ENCODE measurements around the gene FETUB. TPM values are rescaled to one million over a fixed set of nuclear protein-coding genes. Genes with fewer than 3 reads are reported as not detected.
A peak's percentile ranks its signal among the peaks of the same experiment; 100 is the strongest.

The FETUB gene
- total RNA-seq, 1 experiment from 2014 or later, result not detected

DNA sequence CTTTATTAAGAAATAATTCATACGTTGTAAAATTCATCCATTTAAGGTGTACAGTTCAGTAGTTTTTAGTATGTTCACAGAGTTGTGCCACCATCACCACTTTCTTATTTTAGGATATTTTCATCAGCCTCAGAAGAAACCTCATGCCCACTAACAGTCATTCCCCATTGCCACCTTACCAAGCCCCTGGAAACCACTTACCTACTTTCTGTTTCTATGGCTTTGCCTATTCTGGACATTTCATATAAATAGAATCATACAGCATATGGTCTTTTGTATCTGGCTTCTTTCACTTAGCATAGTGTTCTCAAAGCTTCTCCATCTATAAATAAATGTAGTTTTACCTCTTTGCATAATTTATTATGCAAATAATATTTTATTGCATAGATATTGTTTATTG is 6.6 kb downstream of the FETUB start:
- DNase-seq (ENCODE audit: unreplicated experiment), result no peak
- no peaks in the 10 kb centered on the region for H3K27me3 Mint-ChIP-seq (ENCODE audit: insufficient read depth, unreplicated experiment)
- peaks cover 16% of the 10 kb centered on the region for H3K4me1 Mint-ChIP-seq (ENCODE audit: insufficient read depth, unreplicated experiment)
- H3K27ac Mint-ChIP-seq (ENCODE audit: low read depth, unreplicated experiment), result no peak overlapping the region
- ChIA-PET CTCF (interaction anchor here (0.5 kb wide), 1 partner anchor 28 kb away, joined by 4 read pairs; no protein-coding TSS in a partner anchor), POLR2A (interaction anchor here (1.0 kb wide), 1 partner anchor 15 kb away, joined by 3 read pairs; no protein-coding TSS in a partner anchor)
- BruUV-seq (replicated peaks), result no TSS peak
- no peaks in the 10 kb centered on the region for H3K9me3 Mint-ChIP-seq (ENCODE audit: unreplicated experiment)
- no peak overlapping the region for H3K4me3 Mint-ChIP-seq (ENCODE audit: unreplicated experiment)
- no peaks in the 10 kb centered on the region for H3K36me3 Mint-ChIP-seq (ENCODE audit: insufficient read depth, unreplicated experiment)
- TF ChIP-seq, protein P1, sequence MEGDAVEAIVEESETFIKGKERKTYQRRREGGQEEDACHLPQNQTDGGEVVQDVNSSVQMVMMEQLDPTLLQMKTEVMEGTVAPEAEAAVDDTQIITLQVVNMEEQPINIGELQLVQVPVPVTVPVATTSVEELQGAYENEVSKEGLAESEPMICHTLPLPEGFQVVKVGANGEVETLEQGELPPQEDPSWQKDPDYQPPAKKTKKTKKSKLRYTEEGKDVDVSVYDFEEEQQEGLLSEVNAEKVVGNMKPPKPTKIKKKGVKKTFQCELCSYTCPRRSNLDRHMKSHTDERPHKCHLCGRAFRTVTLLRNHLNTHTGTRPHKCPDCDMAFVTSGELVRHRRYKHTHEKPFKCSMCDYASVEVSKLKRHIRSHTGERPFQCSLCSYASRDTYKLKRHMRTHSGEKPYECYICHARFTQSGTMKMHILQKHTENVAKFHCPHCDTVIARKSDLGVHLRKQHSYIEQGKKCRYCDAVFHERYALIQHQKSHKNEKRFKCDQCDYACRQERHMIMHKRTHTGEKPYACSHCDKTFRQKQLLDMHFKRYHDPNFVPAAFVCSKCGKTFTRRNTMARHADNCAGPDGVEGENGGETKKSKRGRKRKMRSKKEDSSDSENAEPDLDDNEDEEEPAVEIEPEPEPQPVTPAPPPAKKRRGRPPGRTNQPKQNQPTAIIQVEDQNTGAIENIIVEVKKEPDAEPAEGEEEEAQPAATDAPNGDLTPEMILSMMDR (IDR thresholded peaks at IDR 0.05; ENCODE audit: unreplicated experiment), result no peak
- intact Hi-C loops (cut with micrococcal nuclease), result no loop called here

DNA sequence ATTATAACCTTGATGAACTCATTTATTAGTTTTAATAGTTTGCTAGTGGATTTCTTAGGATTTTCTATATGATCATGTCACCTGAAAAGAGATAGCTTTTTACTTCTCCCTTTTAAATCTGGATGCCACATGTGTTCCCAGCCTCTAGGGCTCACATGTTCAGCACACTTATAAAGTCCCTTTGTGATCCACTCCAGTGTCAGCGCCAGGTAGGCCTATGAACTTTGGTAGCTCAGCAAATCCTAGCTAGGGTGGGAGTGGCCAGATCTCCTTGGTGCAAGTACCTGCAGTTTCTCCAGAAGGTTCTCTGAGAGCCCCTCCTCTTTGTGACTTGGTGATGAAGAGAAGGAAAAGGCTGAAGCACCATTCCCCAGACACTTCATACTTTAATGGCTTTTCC is 8.7 kb downstream of the FETUB start:
- no peak overlapping the region for H3K4me3 Mint-ChIP-seq (ENCODE audit: unreplicated experiment)
- no peaks in the 10 kb centered on the region for H3K9me3 Mint-ChIP-seq (ENCODE audit: unreplicated experiment)
- POLR2A ChIA-PET, result interaction anchor here (1.6 kb wide), 1 partner anchor 20 kb away, joined by 3 read pairs; no protein-coding TSS in a partner anchor
- no peaks in the 10 kb centered on the region for H3K36me3 Mint-ChIP-seq (ENCODE audit: insufficient read depth, unreplicated experiment)
- no peaks in the 10 kb centered on the region for H3K27me3 Mint-ChIP-seq (ENCODE audit: insufficient read depth, unreplicated experiment)
- CTCF ChIA-PET, result no interaction called here
- intact Hi-C loops (cut with micrococcal nuclease), result no loop called here
- DNase-seq (ENCODE audit: unreplicated experiment), result no peak
- H3K27ac Mint-ChIP-seq (ENCODE audit: low read depth, unreplicated experiment), result no peak overlapping the region
- TF ChIP-seq, protein P1 (IDR thresholded peaks at IDR 0.05; ENCODE audit: unreplicated experiment), result no peak
- no TSS peak for BruUV-seq (replicated peaks)
- H3K4me1 Mint-ChIP-seq (ENCODE audit: insufficient read depth, unreplicated experiment), result peaks cover 9% of the 10 kb centered on the region

DNA sequence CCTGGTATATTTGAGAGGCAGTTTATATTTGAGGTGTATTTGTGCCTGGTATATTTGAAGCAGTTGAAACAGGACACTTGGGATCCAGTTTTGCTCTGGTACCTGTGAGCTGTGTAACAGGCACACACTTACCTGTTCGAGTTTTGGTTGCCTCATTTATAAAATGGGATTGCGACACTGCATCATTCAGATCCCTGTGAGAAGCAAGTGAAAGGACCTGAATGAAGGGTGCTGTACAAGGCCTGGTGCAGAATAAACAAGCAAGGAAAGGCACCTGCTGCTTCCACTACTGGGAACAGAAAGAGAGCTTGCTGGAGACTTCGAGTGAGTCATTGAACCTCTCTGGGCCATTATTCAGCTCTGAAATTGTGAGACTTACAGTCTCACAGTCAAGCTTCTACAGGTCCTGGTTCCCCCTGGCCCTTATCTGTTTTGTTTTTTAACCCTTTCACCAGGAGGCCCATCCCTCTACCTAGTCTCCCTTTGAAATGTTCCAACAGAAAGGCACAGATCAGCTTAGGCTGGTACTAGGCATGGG is 11.5 kb downstream of the FETUB start:
- DNase-seq (ENCODE audit: unreplicated experiment), result peak; percentile 52
- H3K4me3 Mint-ChIP-seq (ENCODE audit: unreplicated experiment), result no peak overlapping the region
- no TSS peak for BruUV-seq (replicated peaks)
- TF ChIP-seq, protein P1 (IDR thresholded peaks at IDR 0.05; ENCODE audit: unreplicated experiment), result no peak
- H3K36me3 Mint-ChIP-seq (ENCODE audit: insufficient read depth, unreplicated experiment), result no peaks in the 10 kb centered on the region
- H3K9me3 Mint-ChIP-seq (ENCODE audit: unreplicated experiment), result no peaks in the 10 kb centered on the region
- H3K27ac Mint-ChIP-seq (ENCODE audit: low read depth, unreplicated experiment), result no peak overlapping the region
- no peaks in the 10 kb centered on the region for H3K27me3 Mint-ChIP-seq (ENCODE audit: insufficient read depth, unreplicated experiment)
- ChIA-PET CTCF (interaction anchor here (2.0 kb wide), 1 partner anchor 35 kb away, joined by 9 read pairs; no protein-coding TSS in a partner anchor), POLR2A (interaction anchor here (1.0 to 1.2 kb wide), 4 partner anchors 9 to 130 kb away, joined by 3 read pairs; no protein-coding TSS in a partner anchor)
- intact Hi-C loops (cut with micrococcal nuclease), result no loop called here
- no peaks in the 10 kb centered on the region for H3K4me1 Mint-ChIP-seq (ENCODE audit: insufficient read depth, unreplicated experiment)

DNA sequence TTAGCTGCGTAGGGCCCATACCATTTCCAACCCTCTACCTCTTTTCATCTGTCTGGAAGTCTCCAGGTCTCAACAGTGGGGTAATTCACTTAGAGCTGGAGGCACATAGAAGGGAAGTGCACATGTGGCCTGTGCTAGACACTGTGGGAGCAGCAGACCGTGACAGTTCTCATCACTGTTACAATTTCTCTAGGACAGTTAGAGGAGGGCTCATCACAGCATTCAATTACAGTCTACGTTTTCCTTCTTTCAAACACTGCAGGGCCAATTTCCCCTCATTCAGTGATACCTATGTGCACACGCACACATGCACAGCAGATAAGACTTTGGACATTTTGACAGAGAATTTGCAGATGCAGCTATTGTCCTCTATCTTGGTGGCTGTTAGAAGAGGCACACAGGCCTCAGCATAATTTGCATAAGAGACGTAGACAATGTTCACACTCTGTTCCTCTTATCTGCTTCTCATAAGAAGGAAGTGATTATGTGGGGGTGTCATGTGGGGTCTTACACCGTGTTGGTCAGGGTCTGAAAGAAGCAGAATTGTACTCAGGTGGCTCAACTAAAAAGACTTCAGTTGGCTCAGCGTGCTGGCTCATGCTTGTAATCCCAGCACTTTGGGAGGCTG is 13.0 kb downstream of the FETUB start:
- Mint-ChIP-seq H3K27me3 (ENCODE audit: insufficient read depth, unreplicated experiment) (no peaks in the 10 kb centered on the region), H3K27ac (ENCODE audit: low read depth, unreplicated experiment) (no peak overlapping the region), H3K4me1 (ENCODE audit: insufficient read depth, unreplicated experiment) (no peaks in the 10 kb centered on the region), H3K9me3 (ENCODE audit: unreplicated experiment) (no peaks in the 10 kb centered on the region), H3K36me3 (ENCODE audit: insufficient read depth, unreplicated experiment) (no peaks in the 10 kb centered on the region), H3K4me3 (ENCODE audit: unreplicated experiment) (no peak overlapping the region)
- POLR2A ChIA-PET, result interaction anchor here (0.6 kb wide), 1 partner anchor 136 kb away, joined by 3 read pairs; no protein-coding TSS in a partner anchor
- intact Hi-C loops (cut with micrococcal nuclease), result no loop called here
- CTCF ChIA-PET, result interaction anchor here (2.0 kb wide), 1 partner anchor 36 kb away, joined by 9 read pairs; no protein-coding TSS in a partner anchor
- TF ChIP-seq, protein P1 (IDR thresholded peaks at IDR 0.05; ENCODE audit: unreplicated experiment), result no peak
- BruUV-seq (replicated peaks), result no TSS peak
- DNase-seq (ENCODE audit: unreplicated experiment), result no peak

Measured in MCF 10A (cell line).